OCI-M2 (cell line): ENCODE data around the gene NALCN.
"Not testable (repeated sequence)": the region's sequence is repeated elsewhere in the genome, so short reads cannot be mapped to it uniquely, and the experiment has no call there.

Source experiments
- DNase-seq: peaks from one replicate; lab custom pipeline; 2025; ENCODE audit not compliant: unreplicated experiment; lab: John Stamatoyannopoulos, UW

NALCN gene

GRCh38 chr13:101343128-101343787 lies 73.0 kb downstream of the NALCN start:
- DNase-seq, result no peak

GRCh38 chr13:101341464-101341863 lies 74.8 kb downstream of the NALCN start:
- no peak for DNase-seq

DNA sequence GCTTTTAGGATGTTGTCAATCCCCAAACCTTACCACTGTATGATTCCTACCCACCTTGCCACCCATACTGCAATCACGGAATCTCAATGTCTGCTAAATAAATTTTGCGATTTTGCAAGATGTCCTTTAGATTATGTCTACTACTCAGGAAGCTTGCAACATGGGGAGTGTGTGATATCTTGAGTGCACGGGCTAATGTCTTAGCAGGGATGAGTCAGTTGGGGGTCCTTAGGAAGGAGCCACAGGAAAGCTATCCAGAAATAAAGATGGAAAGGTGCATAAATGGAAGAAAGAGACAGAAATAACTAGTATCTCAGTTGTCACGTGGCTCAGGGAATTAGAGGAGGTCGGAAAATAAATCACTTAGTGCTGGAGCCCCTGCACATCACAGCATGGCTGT lies 77.1 kb downstream of the NALCN start:
- DNase-seq, result no peak

GRCh38 chr13:101332583-101332982 lies 83.7 kb downstream of the NALCN start:
- DNase-seq, result no peak

GRCh38 chr13:101331731-101332130 lies 84.6 kb downstream of the NALCN start:
- no peak for DNase-seq

DNA sequence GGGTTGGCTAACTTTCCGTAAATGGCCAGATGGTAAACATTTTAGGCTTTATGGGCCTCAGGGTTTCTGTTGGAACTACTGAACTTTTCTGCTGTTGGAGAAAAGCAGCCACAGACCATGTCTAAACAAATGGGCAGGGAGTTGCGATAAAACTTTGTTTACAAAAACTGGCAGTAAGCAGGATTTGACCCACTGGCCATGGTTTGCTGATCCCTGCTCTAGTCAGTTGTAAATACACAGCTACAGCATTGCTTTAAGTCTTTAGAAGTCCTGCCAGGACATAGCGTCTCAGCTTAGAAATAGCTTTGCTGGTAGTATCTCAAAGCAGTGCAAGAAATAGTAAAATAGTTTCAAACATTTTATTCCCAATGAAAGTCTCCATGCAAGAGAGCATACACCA lies 88.4 kb downstream of the NALCN start:
- DNase-seq, result no peak

- no peak for DNase-seq
These were observed 89.6 kb downstream of the NALCN start for GRCh38 chr13:101326710-101327109.

DNA sequence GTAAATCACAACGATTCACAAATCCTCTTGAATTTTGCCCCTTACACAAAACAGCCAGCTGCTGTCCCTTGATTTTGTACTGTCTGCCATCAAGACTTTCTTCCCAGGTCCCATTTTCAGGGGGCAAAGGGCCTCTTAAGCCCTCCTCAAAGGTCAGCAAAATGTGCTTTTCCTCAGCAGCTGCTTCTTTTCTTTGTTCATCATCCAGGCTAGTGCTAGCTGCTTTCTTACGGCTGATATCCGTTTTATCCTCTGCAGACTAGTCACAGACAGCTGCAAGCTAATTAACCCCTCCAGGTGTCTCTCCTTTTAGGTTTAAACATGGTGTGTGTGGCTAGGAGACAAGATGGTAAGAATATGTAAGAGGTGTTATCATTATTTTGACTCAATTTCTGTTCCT lies 90.9 kb downstream of the NALCN start:
- DNase-seq, result no peak

DNA sequence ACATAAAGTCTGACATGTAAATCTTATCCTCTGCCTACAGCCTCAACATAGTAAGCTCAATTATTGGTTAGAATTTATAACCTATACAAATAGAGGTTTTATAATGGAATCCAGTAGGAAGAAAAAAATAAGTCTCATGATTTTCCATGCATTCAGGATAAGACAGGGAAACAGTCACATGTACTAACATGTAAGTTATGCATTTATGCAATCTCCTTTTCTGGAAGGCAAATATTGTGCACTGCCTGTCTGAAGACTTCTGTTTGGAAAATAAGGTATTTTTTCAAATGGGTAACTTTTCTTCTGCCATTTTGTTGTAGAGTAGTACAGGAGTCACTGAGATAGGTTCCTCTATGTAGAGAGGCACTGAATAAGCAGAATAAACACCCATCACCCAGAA lies 92.7 kb downstream of the NALCN start:
- DNase-seq, result no peak

DNA sequence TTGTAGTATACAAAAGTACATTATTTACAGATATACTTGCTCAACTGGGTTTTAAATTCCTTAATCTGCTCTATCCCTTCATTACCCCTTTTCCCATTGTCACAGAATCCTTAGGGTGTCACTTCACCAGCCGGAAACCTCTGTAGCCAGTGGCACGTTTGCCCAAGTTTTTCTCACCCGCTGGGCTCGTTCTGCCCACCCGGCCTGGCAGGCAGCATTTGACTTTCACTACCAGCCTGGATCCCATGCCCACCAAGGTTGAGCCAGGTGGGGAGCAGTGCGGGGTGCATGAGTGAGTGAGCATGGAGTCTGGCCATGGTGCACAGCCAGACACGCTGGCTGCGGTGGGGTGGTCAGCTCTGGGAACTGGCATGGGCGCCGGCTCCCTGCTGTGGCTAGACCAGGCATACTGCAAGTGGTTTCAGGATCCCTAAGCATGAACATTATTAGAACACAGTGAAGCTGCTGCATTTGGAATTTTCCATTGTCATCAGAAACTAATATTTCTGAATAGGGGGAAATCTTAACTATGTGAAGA lies 98.3 kb downstream of the NALCN start:
- DNase-seq, result no peak

DNA sequence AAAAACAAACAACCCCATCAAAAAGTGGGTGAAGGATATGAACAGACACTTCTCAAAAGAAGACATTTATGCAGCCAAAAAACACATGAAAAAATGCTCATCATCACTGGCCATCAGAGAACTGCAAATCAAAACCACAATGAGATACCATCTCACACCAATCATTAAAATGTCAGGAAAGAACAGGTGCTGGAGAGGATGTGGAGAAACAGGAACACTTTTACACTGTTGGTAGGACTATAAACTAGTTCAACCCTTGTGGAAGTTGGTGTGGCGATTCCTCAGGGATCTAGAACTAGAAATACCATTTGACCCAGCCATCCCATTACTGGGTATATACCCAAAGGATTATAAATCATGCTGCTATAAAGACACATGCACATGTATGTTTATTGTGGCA lies 102.8 kb downstream of the NALCN start:
- not testable (repeated sequence) for DNase-seq

GRCh38 chr13:101309014-101309619 lies 107.2 kb downstream of the NALCN start:
- DNase-seq, result no peak

GRCh38 chr13:101308247-101309013 lies 107.9 kb downstream of the NALCN start:
- DNase-seq, result no peak

DNA sequence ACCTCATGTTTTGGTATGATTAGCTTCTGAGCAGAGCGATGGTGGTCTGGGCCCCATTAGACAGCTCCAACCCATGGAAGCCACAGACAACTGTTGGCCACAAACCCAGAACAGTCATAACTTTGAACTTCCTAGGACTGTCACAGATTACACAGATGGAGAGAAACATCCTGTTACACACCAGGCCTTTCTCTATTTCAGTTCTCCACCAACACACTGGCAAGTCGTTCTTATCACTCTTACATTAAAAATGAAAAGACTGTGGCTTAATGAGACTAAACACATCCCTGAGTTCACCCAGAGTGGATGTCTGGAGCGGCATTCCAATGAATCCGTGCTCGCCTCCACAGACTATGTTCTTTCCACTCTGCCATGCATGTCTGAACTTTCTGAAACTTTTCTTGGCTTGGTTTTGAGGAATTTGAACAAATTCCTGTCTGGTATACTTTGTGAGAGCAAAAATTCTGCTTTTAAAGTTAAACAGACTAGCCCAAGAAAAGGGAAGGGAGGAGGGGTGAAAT lies 109.1 kb downstream of the NALCN start:
- no peak for DNase-seq

GRCh38 chr13:101306773-101307172 lies 109.5 kb downstream of the NALCN start:
- no peak for DNase-seq

- DNase-seq, result no peak
These were observed 110.3 kb downstream of the NALCN start for GRCh38 chr13:101305981-101306411.

DNA sequence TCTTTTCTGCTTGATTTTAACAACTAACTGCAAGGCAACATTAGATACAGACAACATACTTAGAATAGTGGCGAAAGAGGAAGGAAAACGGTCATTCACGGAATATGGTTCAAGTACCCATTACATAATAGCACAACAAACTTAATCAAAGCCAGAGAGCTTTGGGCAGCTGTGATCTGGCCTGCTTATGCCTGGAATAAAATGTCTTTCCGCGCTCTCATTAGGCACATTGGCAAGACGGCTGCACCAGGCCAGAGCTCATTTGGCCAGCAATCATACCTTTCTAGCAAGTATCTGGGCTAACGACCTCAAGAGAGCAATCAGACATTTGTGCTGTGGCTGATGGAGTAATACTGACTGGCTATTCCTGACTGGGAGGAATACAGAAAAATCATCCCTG lies 112.8 kb downstream of the NALCN start:
- no peak for DNase-seq

GRCh38 chr13:101301053-101301452 lies 115.3 kb downstream of the NALCN start:
- DNase-seq, result no peak

GRCh38 chr13:101300531-101300930 lies 115.8 kb downstream of the NALCN start:
- no peak for DNase-seq

GRCh38 chr13:101298517-101298916 lies 117.8 kb downstream of the NALCN start:
- DNase-seq, result no peak

GRCh38 chr13:101297794-101298193 lies 118.5 kb downstream of the NALCN start:
- no peak for DNase-seq

- no peak for DNase-seq
These were observed 123.6 kb downstream of the NALCN start for GRCh38 chr13:101292711-101293110.
